GM12892 (cell line): Measurements from ENCODE around the gene TCEA2.

Source experiments
- POLR2A ChIP-seq: IDR thresholded peaks from 2 replicates; pipeline ENCODE4 v1.6.1; 2011; ENCODE audit warnings: low read depth, low read length, control low read depth
- POLR2AphosphoS5 ChIP-seq: IDR thresholded peaks from 2 replicates; pipeline ENCODE4 v1.6.1; 2011; ENCODE audit warnings: low read depth, low read length, control low read depth
- TAF1 ChIP-seq: IDR thresholded peaks from 2 replicates; pipeline ENCODE4 v1.6.1; 2011; ENCODE audit warnings: low read depth, mild to moderate bottlenecking, control low read depth, low read length, borderline replicate concordance

DNA sequence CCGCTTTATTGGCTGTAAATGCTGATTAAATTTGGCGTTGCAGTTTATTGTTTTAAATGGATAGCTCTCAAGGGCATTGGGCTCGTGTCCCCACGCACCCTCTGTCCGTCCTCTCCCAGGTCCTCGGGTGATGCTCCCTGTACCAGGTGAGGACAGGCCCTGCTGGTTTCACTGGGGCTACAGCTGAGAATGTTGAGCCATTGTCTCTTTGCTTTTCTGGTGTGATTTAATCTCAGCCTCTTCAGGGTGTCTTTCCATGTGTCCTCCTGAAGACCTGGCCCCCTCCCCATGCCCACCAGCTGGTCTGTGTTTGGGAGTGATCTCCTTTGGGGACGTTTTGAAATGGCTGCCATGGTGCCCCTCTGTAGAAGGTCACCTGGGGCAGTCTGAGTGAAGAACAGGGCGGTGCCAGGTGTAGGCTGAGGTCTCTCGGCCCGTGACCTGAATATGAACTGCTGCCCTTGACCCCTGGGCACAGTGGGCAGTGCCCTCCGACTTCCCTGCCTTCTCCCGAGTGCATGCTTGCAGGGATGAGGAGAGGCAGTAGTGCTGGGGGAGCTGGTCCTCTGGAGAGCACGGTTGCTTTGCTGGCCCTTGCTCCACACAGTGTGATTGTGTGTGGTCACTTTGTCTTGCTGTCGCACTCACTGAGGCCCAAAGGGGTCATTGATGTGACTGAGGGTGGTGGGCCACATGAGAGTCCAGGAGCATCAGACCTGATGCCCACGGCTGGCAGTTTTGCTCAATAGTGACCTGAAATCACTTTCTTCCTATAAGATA, 39.4 kb upstream of the TCEA2 start:
- TF ChIP-seq POLR2A (no peak), POLR2AphosphoS5 (no peak), TAF1 (no peak)
